GM13976 (cell line): ENCODE results near the gene CRYL1.

ENCODE experiments used
- DNase-seq: peaks from one replicate; pipeline ENCODE4 v3.0.0; 2012; ENCODE audit warnings: low spot score
- CTCF ChIP-seq: IDR thresholded peaks from 2 replicates; pipeline ENCODE4 v1.5.1; 2012; ENCODE audit warnings: borderline replicate concordance, mild to moderate bottlenecking; ENCODE audit not compliant: insufficient read depth; ENCODE audit errors: extremely low read depth, missing control alignments, control extremely low read depth
- in situ Hi-C: fragments of 300-500 bp; cut with MboI; formaldehyde crosslinking; loops from one replicate; pipeline ENCODE4 v1.12.0; 2022; ENCODE audit warnings: low sequenced_read_pairs, mixed read lengths, inconsistent platforms; ENCODE audit not compliant: unreplicated experiment

CRYL1 gene

GRCh38 chr13:20408181-20408580 is 117.5 kb downstream of the CRYL1 start:
- no peak for TF ChIP-seq CTCF
- DNase-seq = no peak
- in situ Hi-C loops = no loop called here

GRCh38 chr13:20407759-20408158 is 117.9 kb downstream of the CRYL1 start:
- TF ChIP-seq CTCF = no peak
- in situ Hi-C loops = no loop called here

GRCh38 chr13:20405691-20406090 is 120.0 kb downstream of the CRYL1 start:
- TF ChIP-seq CTCF = no peak
- in situ Hi-C loops = no loop called here
- DNase-seq = no peak

More at GRCh38 chr13:20407759-20408158, 117.9 kb downstream of the CRYL1 start:
- no peak for DNase-seq

- no peak for TF ChIP-seq CTCF
- in situ Hi-C loops = no loop called here
- no peak for DNase-seq
These were observed 121.0 kb downstream of the CRYL1 start for GRCh38 chr13:20404488-20405222.

GRCh38 chr13:20403826-20404225 is 121.8 kb downstream of the CRYL1 start:
- DNase-seq = no peak
- TF ChIP-seq CTCF = no peak
- in situ Hi-C loops = no loop called here

- no peak for TF ChIP-seq CTCF
- DNase-seq = no peak
- in situ Hi-C loops = no loop called here
These were observed 122.8 kb downstream of the CRYL1 start for GRCh38 chr13:20402881-20403280.
